ENCODE measurements around the gene IGFL4.
"Not testable (repeated sequence)": the region's sequence is repeated elsewhere in the genome, so short reads cannot be mapped to it uniquely, and the experiment has no call there.

IGFL4 gene

DNA sequence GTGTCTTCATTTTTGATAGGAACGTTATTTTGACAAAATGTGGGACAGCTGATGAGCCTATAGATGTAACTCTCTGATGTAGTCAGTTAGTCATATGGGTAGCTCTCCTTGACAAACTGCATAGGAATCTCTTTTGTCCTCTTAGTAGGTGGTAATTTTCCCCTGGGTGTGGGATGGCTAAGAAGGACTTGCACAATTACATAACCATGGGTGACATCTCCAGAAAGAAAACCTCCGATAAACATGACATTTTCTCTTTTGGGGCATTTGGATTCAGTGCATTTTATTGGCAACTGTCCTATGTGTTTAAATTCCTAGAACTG is 41.9 kb upstream of the IGFL4 start:
- Histone ChIP-seq H3K27me3 (peaks cover 81% of the 10 kb centered on the region), H3K9me3 (no peaks in the 10 kb centered on the region), H3K4me3 (ENCODE audit: low read depth in 1 of 2, low read length in 1 of 2) (no peak overlapping the region), H3K36me3 (no peaks in the 10 kb centered on the region), H3K27ac (no peak overlapping the region), H3K4me1 (ENCODE audit: control insufficient read depth in 1 of 2, insufficient read depth in 1 of 2, low read depth in 1 of 2, low read length in 1 of 2) (no peaks in the 10 kb centered on the region)
- TF ChIP-seq, protein P1, sequence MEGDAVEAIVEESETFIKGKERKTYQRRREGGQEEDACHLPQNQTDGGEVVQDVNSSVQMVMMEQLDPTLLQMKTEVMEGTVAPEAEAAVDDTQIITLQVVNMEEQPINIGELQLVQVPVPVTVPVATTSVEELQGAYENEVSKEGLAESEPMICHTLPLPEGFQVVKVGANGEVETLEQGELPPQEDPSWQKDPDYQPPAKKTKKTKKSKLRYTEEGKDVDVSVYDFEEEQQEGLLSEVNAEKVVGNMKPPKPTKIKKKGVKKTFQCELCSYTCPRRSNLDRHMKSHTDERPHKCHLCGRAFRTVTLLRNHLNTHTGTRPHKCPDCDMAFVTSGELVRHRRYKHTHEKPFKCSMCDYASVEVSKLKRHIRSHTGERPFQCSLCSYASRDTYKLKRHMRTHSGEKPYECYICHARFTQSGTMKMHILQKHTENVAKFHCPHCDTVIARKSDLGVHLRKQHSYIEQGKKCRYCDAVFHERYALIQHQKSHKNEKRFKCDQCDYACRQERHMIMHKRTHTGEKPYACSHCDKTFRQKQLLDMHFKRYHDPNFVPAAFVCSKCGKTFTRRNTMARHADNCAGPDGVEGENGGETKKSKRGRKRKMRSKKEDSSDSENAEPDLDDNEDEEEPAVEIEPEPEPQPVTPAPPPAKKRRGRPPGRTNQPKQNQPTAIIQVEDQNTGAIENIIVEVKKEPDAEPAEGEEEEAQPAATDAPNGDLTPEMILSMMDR (IDR thresholded peaks at IDR 0.05), result no peak

DNA sequence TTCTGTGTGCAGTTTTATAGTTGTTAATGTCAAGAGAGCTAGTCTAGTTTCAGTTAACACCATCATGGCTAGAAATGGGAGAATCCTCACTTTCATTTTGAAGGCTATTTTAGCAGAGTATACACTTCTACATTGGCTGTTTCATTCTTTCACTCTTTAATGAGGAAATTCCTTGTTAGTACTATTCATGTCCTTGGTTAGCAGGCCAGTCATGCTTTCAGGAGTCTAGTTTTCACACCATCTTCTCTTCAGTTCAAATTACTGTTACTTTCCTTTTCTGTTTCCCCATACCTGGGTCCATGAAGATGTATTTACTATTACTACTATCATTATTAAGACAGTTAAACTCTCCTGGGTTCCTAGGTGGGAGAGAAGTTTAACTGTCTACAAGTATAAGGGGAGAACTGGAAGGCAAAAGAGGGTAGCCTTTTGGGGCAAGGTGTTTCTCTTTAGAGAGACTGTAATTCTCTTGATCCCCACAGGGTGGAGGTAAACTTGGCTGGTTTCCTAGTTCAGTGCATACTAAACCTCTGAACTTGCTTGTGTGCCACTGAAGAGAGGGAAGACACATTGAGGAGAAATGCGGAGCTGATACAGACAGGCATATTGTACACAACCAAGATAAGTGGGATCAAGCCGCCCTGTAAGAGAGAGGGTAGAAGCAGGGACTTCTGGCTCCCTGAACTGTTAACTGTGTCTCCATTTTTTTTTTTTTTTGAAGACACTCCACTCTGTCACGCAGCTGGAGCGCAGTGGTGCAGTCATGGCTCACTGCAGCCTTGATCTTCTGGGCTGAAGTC is 41.3 kb upstream of the IGFL4 start:
- TF ChIP-seq, protein P1 (IDR thresholded peaks at IDR 0.05), result no peak
- no peak overlapping the region for H3K4me3 ChIP-seq (ENCODE audit: low read depth in 1 of 2, low read length in 1 of 2)
- H3K36me3 ChIP-seq, result no peaks in the 10 kb centered on the region
- no peaks in the 10 kb centered on the region for H3K9me3 ChIP-seq
- peaks cover 81% of the 10 kb centered on the region for H3K27me3 ChIP-seq
- no peak overlapping the region for H3K27ac ChIP-seq
- H3K4me1 ChIP-seq (ENCODE audit: control insufficient read depth in 1 of 2, insufficient read depth in 1 of 2, low read depth in 1 of 2, low read length in 1 of 2), result no peaks in the 10 kb centered on the region

DNA sequence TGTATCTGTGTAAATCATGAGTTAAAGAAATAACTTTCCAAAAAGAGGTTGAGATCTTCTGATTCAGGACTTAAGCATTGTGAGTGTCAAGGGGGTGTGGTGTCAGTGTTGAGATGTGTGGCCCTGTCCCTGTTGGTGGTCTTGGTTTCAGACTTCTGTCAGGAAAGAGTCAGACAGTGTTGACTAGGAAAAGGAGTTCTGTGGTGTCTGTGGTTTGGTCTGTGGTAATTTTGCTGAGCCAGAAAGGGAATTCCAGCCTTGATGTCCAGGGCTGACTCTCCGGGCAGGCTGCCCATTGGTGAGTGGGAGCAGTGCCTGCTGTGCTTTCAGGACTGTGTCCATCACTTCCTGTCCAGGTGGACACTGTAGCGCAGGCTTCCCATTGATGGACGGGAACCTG is 39.8 kb upstream of the IGFL4 start:
- TF ChIP-seq, protein P1 (IDR thresholded peaks at IDR 0.05), result no peak
- Histone ChIP-seq H3K4me1 (ENCODE audit: control insufficient read depth in 1 of 2, insufficient read depth in 1 of 2, low read depth in 1 of 2, low read length in 1 of 2) (no peaks in the 10 kb centered on the region), H3K4me3 (ENCODE audit: low read depth in 1 of 2, low read length in 1 of 2) (no peak overlapping the region), H3K27me3 (peaks cover 97% of the 10 kb centered on the region), H3K9me3 (no peaks in the 10 kb centered on the region), H3K36me3 (no peaks in the 10 kb centered on the region), H3K27ac (no peak overlapping the region)

DNA sequence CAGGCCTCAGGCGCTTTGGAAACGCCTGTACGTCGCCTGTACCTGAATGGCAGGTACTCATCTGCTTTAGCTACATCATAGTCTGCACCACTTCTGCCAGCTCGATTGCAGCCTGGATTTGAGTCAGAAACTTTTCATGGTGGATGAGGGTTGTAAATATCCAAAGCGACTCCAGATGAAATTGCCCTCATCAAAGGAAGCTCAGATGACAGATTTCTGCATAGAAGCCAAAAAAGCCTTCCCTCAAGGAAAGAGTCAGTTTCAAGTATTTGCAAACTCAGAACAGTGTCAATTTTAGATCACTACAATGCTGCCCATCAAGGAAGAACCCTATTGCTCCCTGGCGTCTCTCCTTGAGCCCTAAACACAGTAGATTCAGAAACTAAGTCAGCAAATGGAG is 38.8 kb upstream of the IGFL4 start:
- TF ChIP-seq, protein P1 (IDR thresholded peaks at IDR 0.05), result no peak
- Histone ChIP-seq H3K4me3 (ENCODE audit: low read depth in 1 of 2, low read length in 1 of 2) (no peak overlapping the region), H3K4me1 (ENCODE audit: control insufficient read depth in 1 of 2, insufficient read depth in 1 of 2, low read depth in 1 of 2, low read length in 1 of 2) (no peaks in the 10 kb centered on the region), H3K27me3 (peaks cover 100% of the 10 kb centered on the region), H3K9me3 (no peaks in the 10 kb centered on the region), H3K36me3 (no peaks in the 10 kb centered on the region), H3K27ac (no peak overlapping the region)

DNA sequence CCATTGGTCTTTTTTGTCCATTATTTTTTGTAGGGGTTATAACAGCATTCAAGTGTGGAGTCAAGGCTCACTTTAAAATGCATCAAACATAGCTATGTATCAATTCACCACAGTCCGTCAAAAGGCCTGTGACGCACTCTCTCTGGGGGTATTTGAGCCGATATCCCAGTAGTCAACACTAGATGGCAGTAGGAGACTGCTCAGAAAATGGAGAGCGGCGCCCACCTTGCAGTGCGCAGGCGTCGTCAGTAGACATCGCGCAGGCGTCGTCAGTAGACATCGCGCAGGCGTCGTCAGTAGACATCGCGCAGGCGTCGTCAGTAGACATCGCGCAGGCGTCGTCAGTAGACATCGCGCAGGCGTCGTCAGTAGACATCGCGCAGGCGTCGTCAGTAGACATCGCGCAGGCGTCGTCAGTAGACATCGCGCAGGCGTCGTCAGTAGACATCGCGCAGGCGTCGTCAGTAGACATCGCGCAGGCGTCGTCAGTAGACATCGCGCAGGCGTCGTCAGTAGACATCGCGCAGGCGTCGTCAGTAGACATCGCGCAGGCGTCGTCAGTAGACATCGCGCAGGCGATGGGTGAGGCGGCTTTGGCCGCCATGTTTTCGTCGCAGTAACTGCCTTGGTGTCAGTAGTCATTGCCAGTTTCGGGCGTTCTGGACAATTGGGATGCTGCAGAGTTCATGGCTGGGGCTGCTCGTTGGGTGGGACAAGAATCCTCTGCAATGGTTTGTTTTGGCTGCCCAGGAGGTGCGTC is 38.0 kb upstream of the IGFL4 start:
- H3K9me3 ChIP-seq; H3K27ac ChIP-seq; H3K36me3 ChIP-seq; H3K4me3 ChIP-seq (ENCODE audit: low read depth in 1 of 2, low read length in 1 of 2); H3K4me1 ChIP-seq (ENCODE audit: control insufficient read depth in 1 of 2, insufficient read depth in 1 of 2, low read depth in 1 of 2, low read length in 1 of 2): not testable (repeated sequence)
- H3K27me3 ChIP-seq, result peaks cover 100% of the 10 kb centered on the region

DNA sequence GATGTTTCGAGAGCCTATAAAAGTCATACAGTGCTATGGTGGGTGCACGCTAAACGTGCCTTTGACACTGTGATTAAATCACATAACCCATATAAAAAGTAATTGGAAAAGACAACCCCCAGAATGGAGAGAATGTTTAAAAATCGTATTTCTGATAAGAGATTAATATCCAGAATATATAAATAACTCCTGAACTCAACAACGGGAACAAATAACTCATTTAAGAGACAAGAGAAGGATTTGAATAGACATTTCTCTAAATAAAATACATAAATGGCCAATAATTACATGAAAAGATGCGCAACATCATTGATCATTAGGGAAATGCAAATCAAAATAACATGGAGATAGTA is 37.0 kb upstream of the IGFL4 start:
- no peaks in the 10 kb centered on the region for H3K9me3 ChIP-seq
- no peaks in the 10 kb centered on the region for H3K36me3 ChIP-seq
- H3K27me3 ChIP-seq, result peaks cover 100% of the 10 kb centered on the region
- H3K27ac ChIP-seq, result no peak overlapping the region
- TF ChIP-seq, protein P1 (IDR thresholded peaks at IDR 0.05), result no peak
- no peak overlapping the region for H3K4me3 ChIP-seq (ENCODE audit: low read depth in 1 of 2, low read length in 1 of 2)
- H3K4me1 ChIP-seq (ENCODE audit: control insufficient read depth in 1 of 2, insufficient read depth in 1 of 2, low read depth in 1 of 2, low read length in 1 of 2), result no peaks in the 10 kb centered on the region

All from neutrophil (primary cell).